ENCODE results near the gene PROP1.

GRCh38 chr5:177995691-177996595 lies at the start of gene PROP1:
- TF ChIP-seq CTCF (IDR thresholded peaks at IDR 0.05) = no peak
- no peak for TF ChIP-seq POLR2AphosphoS5 (IDR thresholded peaks at IDR 0.05; ENCODE audit: insufficient read depth in 1 of 2, low read depth in 1 of 2)
- TF ChIP-seq POLR2A (IDR thresholded peaks at IDR 0.05) = no peak

All from vagina (tissue), 2 donors.